Measurements from ENCODE around the gene TRIM7.

GRCh38 chr5:181182651-181183050, 22.3 kb downstream of the TRIM7 start:
- TF ChIP-seq CTCF (IDR thresholded peaks at IDR 0.05) (no peak), TCF7L2 (IDR thresholded peaks at IDR 0.05; ENCODE audit: low read depth, low read length) (no peak)
- TF ChIP-seq, protein P1, sequence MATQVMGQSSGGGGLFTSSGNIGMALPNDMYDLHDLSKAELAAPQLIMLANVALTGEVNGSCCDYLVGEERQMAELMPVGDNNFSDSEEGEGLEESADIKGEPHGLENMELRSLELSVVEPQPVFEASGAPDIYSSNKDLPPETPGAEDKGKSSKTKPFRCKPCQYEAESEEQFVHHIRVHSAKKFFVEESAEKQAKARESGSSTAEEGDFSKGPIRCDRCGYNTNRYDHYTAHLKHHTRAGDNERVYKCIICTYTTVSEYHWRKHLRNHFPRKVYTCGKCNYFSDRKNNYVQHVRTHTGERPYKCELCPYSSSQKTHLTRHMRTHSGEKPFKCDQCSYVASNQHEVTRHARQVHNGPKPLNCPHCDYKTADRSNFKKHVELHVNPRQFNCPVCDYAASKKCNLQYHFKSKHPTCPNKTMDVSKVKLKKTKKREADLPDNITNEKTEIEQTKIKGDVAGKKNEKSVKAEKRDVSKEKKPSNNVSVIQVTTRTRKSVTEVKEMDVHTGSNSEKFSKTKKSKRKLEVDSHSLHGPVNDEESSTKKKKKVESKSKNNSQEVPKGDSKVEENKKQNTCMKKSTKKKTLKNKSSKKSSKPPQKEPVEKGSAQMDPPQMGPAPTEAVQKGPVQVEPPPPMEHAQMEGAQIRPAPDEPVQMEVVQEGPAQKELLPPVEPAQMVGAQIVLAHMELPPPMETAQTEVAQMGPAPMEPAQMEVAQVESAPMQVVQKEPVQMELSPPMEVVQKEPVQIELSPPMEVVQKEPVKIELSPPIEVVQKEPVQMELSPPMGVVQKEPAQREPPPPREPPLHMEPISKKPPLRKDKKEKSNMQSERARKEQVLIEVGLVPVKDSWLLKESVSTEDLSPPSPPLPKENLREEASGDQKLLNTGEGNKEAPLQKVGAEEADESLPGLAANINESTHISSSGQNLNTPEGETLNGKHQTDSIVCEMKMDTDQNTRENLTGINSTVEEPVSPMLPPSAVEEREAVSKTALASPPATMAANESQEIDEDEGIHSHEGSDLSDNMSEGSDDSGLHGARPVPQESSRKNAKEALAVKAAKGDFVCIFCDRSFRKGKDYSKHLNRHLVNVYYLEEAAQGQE (IDR thresholded peaks at IDR 0.05; ENCODE audit: insufficient read depth in 1 of 2, low read depth in 2 of 2, low read length in 1 of 2) = no peak
